Lower lobe of right lung (tissue), 2 donors: ENCODE results near the gene MEGF10. TPM values are rescaled to one million over a fixed set of nuclear protein-coding genes. Genes with fewer than 3 reads are reported as not detected.
"Not testable (repeated sequence)": the region's sequence is repeated elsewhere in the genome, so short reads cannot be mapped to it uniquely, and the experiment has no call there.

Experiments used
- ATAC-seq, 2 donors: fragments of 200-7000 bp; cut with Tn5 transposase; one replicate each; pipeline ENCODE4 v1.9.1; 2020 to 2022; ENCODE audit warnings: mild to moderate bottlenecking in 2 of 2, moderate library complexity in 2 of 2
- DNase-seq: peaks from one replicate; pipeline ENCODE4 v3.0.0-alpha.2; 2020
- H3K27ac ChIP-seq: fragments of 200-600 bp; one replicate; pipeline ENCODE4 v1.8.0; 2022
- H3K27me3 ChIP-seq: fragments of 200-600 bp; one replicate; pipeline ENCODE4 v1.8.0; 2022; ENCODE audit warnings: low read depth
- H3K36me3 ChIP-seq: fragments of 200-600 bp; one replicate; pipeline ENCODE4 v1.8.0; 2022; ENCODE audit warnings: mild to moderate bottlenecking
- H3K4me1 ChIP-seq: fragments of 200-600 bp; one replicate; pipeline ENCODE4 v1.8.0; 2022
- H3K4me3 ChIP-seq: fragments of 200-600 bp; one replicate; pipeline ENCODE4 v1.8.0; 2022; ENCODE audit warnings: mild to moderate bottlenecking
- H3K9me3 ChIP-seq: fragments of 200-600 bp; one replicate; pipeline ENCODE4 v1.8.0; 2022
- CTCF ChIP-seq: fragments of 200-600 bp; IDR thresholded peaks from one replicate; pipeline ENCODE4 v1.8.0; 2022; ENCODE audit warnings: antibody characterized with exemption, mild to moderate bottlenecking
- intact Hi-C: fragments of 100-400 bp; cut with DNase I; formaldehyde crosslinking; loops from one replicate; pipeline ENCODE4 v1.11.0; 2022
- total RNA-seq: library from RNA; stranded (reverse); fragmentation: NEBNext Ultra II Directional; extraction: Animal tissue kit (Norgen Biotek cat#: 25700); gene quantifications from one replicate; pipeline ENCODE4 v1.2.1, GENCODE V29; 2021
- donor health status: DM: no; HTN: yes; CAD: no; lungs with severe emphysema.

The MEGF10 gene
- total RNA-seq, 1 donor from 2014 or later = 0.30 TPM

- H3K9me3 ChIP-seq = no peaks in the 10 kb centered on the region
- intact Hi-C loops = no loop called here
- no peaks in the 10 kb centered on the region for H3K4me1 ChIP-seq
- H3K4me3 ChIP-seq = no peak overlapping the region
- DNase-seq (no peak), ATAC-seq (no peak)
- no peaks in the 10 kb centered on the region for H3K36me3 ChIP-seq
- peaks cover 38% of the 10 kb centered on the region for H3K27me3 ChIP-seq
- H3K27ac ChIP-seq = no peak overlapping the region
- TF ChIP-seq CTCF = no peak
Observed at GRCh38 chr5:127292030-127292735, 1.6 kb downstream of the MEGF10 start.

- DNase-seq (no peak), ATAC-seq (no peak)
- no peak for TF ChIP-seq CTCF
- Histone ChIP-seq H3K9me3 (no peaks in the 10 kb centered on the region), H3K4me3 (no peak overlapping the region), H3K27me3 (peaks cover 38% of the 10 kb centered on the region), H3K27ac (no peak overlapping the region), H3K36me3 (no peaks in the 10 kb centered on the region), H3K4me1 (no peaks in the 10 kb centered on the region)
- intact Hi-C loops = no loop called here
Observed at GRCh38 chr5:127293373-127293772, 2.8 kb downstream of the MEGF10 start.

- Histone ChIP-seq H3K9me3 (no peaks in the 10 kb centered on the region), H3K27ac (no peak overlapping the region), H3K4me1 (no peaks in the 10 kb centered on the region), H3K4me3 (no peak overlapping the region), H3K27me3 (peaks cover 34% of the 10 kb centered on the region), H3K36me3 (no peaks in the 10 kb centered on the region)
- DNase-seq (no peak), ATAC-seq (no peak)
- intact Hi-C loops = no loop called here
- TF ChIP-seq CTCF = no peak
Observed at GRCh38 chr5:127294829-127295228, 4.2 kb downstream of the MEGF10 start.

GRCh38 chr5:127295454-127295853 lies 4.9 kb downstream of the MEGF10 start:
- peaks cover 28% of the 10 kb centered on the region for H3K27me3 ChIP-seq
- H3K4me1 ChIP-seq = no peaks in the 10 kb centered on the region
- no peaks in the 10 kb centered on the region for H3K9me3 ChIP-seq
- H3K4me3 ChIP-seq = no peak overlapping the region
- no peak for TF ChIP-seq CTCF
- H3K36me3 ChIP-seq = no peaks in the 10 kb centered on the region
- no peak for ATAC-seq
- H3K27ac ChIP-seq = no peak overlapping the region
- intact Hi-C loops = no loop called here
- DNase-seq = no peak

GRCh38 chr5:127296321-127296720 lies 5.7 kb downstream of the MEGF10 start:
- Histone ChIP-seq H3K4me1 (no peaks in the 10 kb centered on the region), H3K4me3 (no peak overlapping the region), H3K9me3 (no peaks in the 10 kb centered on the region), H3K36me3 (no peaks in the 10 kb centered on the region), H3K27me3 (peaks cover 19% of the 10 kb centered on the region), H3K27ac (no peak overlapping the region)
- TF ChIP-seq CTCF = no peak
- ATAC-seq (no peak), DNase-seq (no peak)
- intact Hi-C loops = no loop called here

GRCh38 chr5:127296894-127297293 lies 6.3 kb downstream of the MEGF10 start:
- intact Hi-C loops, H3K27ac ChIP-seq, H3K4me3 ChIP-seq, H3K9me3 ChIP-seq, H3K4me1 ChIP-seq, DNase-seq, ATAC-seq, H3K36me3 ChIP-seq: not testable (repeated sequence)
- peaks cover 16% of the 10 kb centered on the region for H3K27me3 ChIP-seq
